GM19035 (cell line): ENCODE results near the gene TBXAS1.

ENCODE experiments used
- ATAC-seq: cut with Tn5 transposase; IDR thresholded peaks from one replicate; pipeline ENCODE4 v1.9.1; 2021; ENCODE audit not compliant: unreplicated experiment

Gene TBXAS1

DNA sequence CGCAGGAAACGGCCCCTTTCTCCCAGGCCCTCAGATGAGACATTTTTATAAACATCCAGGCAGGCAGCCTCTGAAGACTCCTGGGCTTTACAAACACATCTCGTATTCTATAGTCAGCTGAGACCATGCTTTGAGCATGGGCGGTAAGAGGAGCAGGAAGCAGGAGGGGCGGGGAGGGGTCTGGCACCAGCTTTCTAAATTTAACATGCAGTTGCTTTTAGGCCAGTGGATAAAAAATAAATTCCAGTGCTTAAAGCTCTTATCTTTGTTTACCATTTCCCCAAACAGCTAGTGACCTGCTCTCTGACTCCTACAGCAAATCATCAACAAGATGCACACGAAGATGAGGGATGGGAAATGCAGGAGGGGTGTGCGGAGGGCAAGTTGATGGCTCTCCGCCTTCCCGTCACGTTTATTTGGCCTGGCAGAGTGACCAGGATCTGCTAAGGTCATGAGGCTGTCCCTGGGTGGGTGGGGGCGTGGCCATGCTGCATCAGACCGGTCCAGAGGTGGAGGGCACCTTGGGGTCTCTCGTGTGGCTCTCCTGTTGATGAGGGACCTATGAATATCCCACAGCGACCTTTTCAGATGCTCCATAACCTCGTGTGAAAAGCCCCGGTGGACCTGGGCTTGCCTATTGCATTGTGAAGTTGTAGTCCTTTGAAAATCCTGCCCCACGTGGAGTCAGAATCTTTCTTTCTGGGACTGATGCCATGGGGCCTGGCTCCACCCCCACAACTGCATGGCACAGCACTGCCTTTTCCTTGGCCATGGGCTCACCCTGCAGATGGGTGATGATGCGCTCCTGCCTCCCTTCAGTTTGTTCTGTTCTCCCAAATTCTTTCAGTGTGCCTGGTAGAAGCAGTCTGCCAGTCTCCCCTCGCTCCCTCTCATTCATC is 166.2 kb downstream of the TBXAS1 start:
- no peak for ATAC-seq

DNA sequence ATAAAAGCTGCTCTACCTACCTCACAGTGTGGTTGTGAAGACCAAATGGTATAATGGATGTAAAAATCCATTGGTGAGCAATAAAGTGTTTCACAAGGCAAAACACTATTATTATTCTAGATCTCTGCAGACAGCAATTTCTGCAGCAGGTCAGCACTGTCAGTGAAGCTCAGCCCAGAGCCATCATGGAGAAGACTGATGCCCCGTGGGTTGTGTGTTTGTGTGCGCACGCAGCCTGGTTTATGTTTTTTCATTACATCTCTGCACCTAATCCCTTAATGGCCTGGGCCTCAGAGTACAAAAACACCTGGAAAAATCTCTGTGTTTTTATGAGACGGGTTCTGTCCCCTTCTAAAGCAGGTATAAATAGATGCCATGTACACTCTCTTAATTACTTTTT is 169.5 kb downstream of the TBXAS1 start:
- no peak for ATAC-seq

DNA sequence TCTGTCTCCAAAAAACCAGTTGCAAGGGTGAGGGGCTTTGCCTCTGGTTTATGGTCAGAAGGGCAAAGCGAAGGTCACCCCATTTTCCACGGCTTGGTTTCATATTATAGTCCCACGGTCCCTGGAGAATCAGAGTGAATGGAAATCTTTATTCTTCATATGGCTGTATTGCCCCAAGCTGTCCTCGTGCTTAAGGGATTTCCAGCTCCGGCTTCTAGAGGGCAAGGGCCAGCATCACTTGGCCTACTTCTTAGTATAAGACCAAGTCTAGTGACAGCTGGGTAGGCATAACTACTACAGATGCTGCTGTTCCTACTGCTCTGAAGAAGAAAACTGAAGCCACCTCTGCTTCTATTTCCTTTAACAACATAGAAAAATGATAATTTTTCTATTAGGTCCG is 170.5 kb downstream of the TBXAS1 start:
- no peak for ATAC-seq

DNA sequence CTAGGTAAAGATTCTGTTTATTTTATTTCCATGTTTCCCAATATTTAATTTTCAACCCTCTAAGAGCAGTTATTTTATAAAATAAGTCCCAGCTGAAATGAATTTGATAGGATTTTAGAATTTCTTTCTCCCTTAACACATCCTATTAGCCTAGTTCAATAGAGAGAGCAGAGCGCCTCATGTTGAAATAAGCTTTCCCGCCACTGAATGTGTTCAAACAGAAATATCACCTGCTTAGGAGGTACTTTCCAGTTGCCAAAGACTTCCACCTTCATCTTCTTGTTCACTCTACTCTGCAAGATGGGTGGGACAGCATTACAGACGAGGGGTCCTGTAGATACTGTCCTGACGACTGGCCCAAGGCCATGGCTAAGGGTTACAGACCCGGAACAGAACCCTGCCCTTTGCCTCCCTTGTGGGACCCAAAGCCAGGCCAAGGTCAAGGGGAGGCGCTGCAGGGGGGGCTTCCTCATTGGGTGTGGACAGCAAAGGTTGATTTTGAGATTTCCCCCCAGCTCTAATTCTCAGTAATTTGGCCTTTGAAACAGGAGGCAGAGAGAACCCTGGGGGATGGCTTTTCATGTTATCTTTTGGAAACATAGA is 171.7 kb downstream of the TBXAS1 start:
- ATAC-seq = no peak

DNA sequence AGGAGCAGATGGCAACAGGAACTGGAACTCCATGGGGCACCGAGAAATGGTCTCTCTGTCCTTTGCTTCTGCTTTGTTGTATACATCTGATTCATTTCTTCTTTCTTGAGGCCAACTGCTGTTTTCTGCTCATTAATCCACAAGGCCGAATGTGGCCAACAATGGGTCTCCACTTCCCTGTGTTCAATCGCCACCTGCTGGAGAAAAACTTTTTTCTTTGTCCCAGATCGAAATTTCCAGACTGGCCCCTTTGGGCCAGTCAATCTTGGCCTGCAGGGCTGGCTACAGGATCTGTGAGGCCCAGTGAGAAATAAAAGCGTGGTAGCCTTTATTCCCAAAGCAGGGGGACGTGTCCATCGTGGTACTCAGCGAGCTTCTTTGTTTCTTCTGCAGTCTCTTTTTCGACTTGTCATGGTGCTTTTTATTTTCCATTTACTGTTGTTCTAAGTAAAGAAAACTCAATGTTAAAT is 174.9 kb downstream of the TBXAS1 start:
- ATAC-seq = no peak

DNA sequence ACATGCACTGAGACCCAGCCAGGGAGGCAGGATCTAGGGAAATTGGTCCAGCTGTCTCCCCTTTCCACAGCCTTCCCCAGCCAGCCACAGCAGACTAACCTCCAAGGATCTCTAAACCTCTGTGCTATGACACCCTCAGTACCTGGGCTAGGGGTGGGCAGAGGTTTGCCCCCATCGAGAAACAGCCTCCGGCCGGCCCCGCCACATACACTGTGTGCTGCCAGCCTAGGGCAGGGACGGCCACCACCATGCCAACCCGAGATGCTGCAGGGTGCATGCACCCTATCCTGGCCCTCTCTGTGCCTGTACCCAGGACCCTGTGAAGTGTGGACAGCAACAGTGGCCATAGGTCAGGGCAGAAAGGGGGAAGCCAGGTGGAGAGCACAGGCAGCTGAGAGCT is 175.6 kb downstream of the TBXAS1 start:
- no peak for ATAC-seq

DNA sequence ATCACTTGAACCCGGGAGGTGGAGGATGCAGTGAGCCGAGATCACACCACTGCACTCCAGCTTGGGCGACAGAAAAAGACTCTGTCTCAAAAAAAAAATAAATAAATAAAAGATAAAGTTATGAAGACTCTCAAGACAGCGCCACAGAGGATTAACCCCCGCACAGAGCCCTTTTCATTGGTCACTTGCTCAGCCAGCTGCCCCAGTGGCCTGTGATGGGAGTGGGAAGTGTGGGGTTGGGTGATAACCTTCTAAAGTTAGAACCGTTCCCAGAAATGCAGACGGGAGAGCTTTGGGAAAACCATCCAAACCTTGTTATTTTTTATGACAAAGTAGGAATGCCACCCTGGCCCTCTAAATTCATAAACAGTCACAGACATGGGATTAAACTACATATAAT is 176.3 kb downstream of the TBXAS1 start:
- no peak for ATAC-seq

DNA sequence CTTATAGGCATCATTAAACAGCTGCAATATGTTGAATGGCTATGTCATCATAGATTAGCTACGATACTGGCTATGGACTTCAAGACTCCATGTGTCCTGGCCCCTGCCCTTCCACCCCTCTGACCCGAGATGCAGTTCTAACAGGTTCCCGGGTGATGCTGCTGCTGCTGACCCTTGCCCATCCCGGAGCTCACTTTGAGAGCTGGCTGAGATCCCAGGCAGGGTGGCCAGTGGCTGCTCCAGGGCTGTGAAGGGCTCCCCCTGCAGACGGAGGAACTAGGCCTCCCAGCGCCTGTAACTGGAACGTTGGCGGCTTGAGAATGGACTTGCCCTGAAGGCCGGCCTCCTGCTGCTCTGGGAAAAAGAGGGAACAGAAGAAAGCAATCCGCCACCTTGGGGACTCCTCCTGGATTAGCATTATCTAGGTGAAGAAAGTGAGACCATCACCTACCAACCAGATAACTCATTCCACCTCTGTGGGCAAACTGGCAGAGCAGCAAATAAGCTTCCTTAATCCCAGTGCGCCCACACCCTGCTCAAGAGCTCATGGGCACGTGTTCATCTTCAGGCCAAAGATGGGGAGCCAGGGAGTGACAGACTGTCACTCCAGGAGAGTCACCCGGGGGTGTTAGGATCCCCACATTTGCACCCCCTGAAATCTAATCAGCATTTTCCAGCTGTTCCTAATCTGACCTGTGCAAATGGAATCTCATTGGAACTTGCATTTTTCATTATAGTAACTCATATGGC is 176.9 kb downstream of the TBXAS1 start:
- ATAC-seq = no peak

DNA sequence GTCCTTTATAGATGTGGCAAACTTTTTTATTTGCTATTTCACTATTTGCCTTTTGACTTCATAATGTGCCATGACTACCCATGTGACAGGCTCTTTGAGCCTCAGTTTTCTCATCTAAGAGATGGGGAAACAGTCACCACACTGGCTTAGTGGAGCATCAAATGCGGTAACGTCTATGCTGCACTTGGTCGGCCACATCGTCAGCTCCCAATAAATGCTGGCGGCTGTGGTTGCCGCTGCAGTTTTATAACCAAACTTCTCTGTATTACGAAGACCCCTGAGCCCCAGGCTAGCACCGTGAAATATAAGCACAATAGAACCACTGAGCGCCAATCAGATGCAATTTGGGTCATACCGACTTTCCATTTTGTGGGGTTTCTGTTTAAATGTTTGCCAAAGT is 177.5 kb downstream of the TBXAS1 start:
- no peak for ATAC-seq

DNA sequence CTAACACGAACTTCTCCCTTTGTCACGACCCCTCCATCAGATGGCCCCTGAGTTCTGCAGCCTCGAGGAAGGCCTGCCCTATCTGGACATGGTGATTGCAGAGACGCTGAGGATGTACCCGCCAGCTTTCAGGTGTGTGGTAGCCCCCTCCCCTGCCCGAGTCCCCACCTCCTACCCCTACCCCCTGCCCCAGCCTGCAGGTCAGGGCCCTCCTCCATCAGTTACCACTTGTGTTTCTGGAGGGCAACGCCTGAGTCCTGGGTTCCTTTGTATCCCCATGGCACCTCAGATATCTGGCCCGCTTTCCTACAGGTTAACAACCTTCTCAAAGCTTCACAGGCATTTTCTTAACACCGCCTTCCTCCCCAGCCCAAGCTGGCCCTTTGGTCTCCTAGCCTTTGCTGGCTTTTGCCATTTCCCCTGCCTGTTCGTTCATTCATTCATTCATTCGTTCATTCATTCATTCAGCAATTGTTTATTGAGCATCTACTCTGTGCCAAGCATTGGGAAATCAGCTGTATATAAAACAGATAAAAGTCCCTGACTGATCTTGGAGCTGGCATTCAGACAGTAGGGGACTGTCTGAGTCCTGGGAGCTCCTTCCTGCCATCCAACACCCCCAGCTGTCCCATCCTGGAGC is 178.1 kb downstream of the TBXAS1 start:
- no peak for ATAC-seq

DNA sequence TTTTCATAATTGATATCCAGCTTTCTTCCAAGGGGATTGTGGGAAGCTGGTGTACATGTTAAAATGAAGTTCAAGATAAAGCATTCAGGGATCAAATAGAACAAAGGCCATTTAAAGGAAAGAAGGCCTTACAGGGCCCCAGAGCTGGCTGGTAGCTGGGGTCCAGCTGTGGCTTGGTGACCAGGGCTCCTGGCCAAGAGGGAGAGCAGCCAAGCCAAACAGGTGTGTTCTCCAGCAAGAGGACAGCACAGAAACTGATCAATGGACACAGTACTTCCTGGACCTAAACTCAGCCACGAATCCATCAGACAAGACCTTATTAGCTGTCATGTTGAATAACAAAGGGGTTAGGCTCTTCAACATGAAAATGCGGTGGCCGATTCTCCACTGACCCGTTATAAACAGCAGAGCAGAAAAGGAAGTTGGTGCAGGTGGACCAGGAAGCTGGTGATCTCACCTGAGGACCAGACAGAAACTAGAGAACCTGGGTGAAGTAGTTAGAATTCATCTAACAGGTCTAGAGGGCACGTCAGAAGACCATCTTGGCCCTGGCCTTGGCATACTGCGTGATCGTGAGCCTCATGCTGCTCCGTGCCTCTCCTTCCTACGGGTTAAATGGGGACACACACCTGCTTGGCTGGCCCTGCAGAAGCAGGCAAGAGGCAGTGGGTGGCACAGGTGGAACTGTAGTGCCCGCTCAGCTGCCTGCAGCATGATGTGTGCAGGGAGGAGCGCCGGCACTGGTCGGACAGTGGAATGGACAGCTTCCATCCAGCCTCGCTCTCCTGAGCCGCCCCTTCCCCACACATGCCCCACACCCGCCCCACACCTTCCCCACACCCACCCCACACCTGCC is 179.9 kb downstream of the TBXAS1 start:
- ATAC-seq = no peak

DNA sequence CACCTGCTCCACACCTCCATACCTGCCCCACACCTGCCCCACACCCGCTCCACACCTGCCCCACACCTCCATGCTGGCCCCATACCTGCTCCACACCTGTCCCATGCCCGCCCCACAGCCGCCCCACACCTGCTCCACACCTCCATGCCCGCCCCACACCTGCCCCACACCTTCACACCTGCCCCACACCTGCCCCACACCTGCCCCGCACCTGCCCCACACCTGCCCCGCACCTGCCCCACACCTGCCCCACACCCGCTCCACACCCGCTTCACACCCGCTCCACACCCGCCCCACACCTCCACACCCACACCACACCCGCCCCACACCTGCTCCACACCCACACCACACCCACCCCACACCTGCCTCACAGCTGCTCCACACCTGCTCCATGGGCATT is 180.7 kb downstream of the TBXAS1 start:
- ATAC-seq = no peak

DNA sequence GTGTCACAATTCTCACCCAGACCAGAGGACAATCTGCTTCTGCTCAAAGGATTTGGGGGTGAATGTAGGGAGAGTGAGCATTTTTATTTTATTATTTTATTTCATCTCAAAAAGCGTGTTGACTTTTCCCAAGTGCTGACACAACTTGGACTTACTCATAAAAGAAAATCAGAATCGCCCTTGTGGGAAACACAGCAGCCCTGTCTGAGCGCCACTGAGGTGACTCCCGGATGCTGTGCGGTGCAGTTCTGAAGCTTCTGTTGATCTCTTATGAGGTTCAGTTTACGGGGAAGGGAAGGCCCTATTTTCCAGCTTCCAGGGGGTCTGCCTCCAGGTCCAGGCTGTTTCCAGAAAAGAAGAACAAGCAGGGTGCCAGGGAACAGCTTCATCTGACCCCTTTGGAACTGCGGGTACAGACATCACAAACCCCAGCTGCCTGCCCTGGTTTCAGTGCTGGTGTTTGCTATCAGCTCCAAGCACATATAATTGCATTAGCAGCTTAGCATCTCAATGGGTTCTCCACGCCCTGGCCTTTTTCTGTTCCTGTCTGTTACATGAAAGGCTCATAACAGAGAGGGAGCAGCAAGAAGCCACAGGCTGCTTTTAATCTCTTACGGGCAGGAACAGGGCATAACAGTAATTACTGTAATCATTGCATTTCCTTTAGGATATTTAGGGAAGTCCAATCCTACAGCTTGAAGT is 181.3 kb downstream of the TBXAS1 start:
- no peak for ATAC-seq

DNA sequence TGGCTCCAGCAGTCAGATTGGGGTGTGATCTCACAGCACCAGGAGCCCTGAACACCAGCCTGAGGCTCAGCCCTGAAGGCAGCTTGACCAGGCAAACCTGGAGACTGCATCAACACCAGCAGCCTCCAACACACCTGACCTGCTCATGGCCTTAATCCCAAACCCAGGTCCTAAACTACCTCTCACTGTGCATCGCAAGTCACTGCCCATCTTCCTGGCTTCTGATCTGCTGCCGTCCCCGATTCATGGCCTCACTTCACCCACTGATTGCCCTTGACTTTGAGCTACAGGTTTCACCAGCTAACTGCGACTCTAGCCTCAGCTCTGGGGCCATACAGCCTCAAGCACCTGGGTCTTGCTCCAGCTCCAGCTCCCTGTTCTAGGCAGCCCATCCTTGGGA is 184.6 kb downstream of the TBXAS1 start:
- ATAC-seq = no peak

DNA sequence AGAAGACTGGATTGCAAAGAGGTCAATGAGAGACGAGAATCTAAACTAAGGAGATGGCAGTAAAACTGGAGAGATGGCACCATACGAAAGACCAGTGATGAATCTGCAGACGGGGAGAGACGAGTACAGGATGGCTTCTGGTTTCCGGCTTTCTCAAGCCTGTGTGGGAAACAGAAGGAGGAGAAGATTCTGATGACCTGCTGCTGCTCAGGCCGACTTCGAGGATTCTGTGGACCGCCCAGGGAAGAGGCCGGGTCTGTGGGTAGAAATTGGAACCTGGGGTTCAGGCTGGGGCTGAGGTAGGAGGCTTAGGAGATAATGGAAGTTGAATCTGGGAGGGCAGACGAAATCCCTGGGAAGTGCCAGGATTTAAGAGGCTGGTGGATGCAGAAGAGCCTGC is 185.1 kb downstream of the TBXAS1 start:
- ATAC-seq = no peak

DNA sequence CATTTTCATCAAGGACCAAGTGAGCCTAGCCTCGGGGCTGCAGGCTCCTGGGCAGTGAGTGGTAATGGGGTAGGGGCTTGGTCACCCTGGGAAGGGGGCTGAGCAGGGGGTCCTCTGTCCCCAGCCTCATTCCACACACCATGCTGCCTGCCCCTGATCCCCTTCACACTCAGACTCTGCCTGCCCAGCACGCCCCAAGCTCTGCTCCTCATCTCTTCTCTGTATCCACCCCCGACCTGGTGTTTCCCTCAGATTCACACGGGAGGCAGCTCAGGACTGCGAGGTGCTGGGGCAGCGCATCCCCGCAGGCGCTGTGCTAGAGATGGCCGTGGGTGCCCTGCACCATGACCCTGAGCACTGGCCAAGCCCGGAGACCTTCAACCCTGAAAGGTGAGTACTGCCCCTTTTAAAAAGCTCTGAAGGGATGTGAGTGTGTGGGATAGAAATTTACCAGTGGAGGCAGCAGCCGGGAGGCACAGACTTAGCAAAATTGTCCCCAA is 186.5 kb downstream of the TBXAS1 start:
- ATAC-seq = no peak

DNA sequence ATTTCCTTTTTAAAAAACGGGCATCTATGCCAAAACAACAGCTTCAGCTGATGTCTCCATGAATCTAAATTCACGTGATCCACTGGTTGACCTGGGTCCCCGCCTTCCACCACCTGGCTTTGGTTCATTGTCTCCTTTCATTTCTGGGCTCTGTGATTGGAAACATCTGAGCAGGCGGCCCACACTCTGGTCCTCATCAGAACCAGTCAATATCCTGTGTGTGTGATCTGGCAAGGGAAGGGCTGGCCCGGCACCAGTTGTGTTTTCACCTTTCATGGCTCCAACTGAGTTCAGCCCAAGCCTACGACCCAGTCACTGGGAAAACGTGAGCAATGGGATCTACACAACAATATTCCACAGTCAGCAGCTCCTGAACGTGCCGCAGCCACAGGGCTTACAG is 187.5 kb downstream of the TBXAS1 start:
- no peak for ATAC-seq

DNA sequence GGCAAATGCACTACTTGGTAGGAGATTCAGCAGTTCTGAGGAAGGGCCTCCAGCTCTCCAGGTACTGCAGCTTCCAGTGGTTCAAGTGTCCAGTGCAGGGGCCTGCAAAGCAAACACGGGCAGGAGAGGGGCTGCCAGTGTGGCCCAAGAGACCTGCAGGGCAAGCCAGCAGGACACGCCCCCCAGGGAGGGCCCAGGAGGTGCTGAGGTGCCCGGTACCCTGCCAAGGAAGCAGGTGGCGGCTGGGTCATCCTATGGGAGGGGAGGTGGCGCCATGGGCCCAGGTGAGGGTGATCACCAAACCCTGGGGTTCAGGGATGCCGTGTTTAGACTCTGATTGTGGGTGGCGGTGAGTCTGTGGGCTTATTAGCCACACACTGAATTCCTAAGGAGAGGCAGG is 188.0 kb downstream of the TBXAS1 start:
- ATAC-seq = no peak

DNA sequence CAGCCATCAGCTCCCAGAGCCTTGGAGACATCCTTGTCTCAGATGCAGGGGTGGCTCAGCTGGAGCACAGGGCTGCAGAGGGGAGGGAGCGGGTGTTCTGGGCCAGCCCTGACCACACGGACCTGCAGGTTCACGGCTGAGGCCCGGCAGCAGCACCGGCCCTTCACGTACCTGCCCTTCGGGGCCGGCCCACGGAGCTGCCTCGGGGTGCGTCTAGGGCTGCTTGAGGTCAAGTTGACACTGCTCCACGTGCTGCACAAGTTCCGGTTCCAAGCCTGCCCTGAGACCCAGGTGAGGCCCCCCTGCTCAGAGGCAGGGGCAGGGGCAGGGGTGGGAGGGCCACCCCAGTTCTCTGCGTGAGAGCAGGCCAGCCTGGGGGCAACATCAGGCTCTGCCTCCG is 188.5 kb downstream of the TBXAS1 start:
- no peak for ATAC-seq
